Peyer's patch (tissue), 4 donors: ENCODE data around the gene SMCO2.

Experiments
- POLR2A ChIP-seq, 2 donors: fragments of 450-650 bp; IDR thresholded peaks; one replicate each; pipeline ENCODE4 v1.5.1; 2017; ENCODE audit warnings: antibody characterized with exemption in 2 of 2, mild to moderate bottlenecking in 2 of 2, moderate library complexity in 2 of 2
- TF ChIP-seq, protein P1 (sequence below), 6 experiments: fragments of 450-650 bp in 4 of 6; fragments of 200-600 bp in 2 of 6; sonication (generic) in 1 of 6; IDR thresholded peaks; one replicate each; pipeline ENCODE4 v1.5.1; 2017 to 2019; ENCODE audit warnings: antibody characterized with exemption in 6 of 6, mild to moderate bottlenecking in 3 of 6, moderate library complexity in 1 of 6

DNA sequence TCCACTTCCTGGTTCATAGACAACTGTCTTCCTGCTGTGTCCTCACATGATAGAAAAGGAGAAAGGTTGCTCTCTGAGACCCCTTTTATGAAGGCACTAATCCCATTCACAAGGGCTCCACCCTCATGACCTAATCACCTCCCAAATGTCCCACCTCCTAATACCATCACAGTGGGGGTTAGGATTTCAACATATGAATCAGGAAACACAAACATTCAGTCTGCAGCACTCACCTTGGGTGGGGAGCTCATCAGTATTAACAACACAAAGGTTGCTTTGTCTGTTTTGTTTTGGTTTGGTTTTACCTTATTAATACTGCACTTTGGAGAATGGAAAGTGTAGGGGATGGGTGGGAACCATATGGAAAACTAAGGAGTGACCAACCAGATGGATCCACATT lies 10.5 kb upstream of the SMCO2 start:
- TF ChIP-seq, protein P1, sequence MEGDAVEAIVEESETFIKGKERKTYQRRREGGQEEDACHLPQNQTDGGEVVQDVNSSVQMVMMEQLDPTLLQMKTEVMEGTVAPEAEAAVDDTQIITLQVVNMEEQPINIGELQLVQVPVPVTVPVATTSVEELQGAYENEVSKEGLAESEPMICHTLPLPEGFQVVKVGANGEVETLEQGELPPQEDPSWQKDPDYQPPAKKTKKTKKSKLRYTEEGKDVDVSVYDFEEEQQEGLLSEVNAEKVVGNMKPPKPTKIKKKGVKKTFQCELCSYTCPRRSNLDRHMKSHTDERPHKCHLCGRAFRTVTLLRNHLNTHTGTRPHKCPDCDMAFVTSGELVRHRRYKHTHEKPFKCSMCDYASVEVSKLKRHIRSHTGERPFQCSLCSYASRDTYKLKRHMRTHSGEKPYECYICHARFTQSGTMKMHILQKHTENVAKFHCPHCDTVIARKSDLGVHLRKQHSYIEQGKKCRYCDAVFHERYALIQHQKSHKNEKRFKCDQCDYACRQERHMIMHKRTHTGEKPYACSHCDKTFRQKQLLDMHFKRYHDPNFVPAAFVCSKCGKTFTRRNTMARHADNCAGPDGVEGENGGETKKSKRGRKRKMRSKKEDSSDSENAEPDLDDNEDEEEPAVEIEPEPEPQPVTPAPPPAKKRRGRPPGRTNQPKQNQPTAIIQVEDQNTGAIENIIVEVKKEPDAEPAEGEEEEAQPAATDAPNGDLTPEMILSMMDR (IDR thresholded peaks at IDR 0.05): no peak
- no peak for TF ChIP-seq POLR2A (IDR thresholded peaks at IDR 0.05)
